Thoracic aorta (tissue), 2 donors: ENCODE measurements around the gene FBXL19. TPM values are rescaled to one million over a fixed set of nuclear protein-coding genes. Genes with fewer than 3 reads are reported as not detected.

Experiments
- ATAC-seq: fragments of 150-250 bp; one replicate; pipeline ENCODE4 v1.8.0; 2017; ENCODE audit warnings: low read depth; ENCODE audit not compliant: insufficient number of reproducible peaks, low FRiP score
- DNase-seq: peaks from one replicate; pipeline ENCODE4 v3.0.0-alpha.2; 2020; ENCODE audit warnings: low spot score
- H3K27ac ChIP-seq, 2 donors: fragments of 200-600 bp; sonication (generic); 1 replicate in 1 of 2; 2 replicates in 1 of 2; pipeline ENCODE4 v1.5.1; 2016; ENCODE audit warnings: mild to moderate bottlenecking in 2 of 2, moderate library complexity in 2 of 2
- H3K27me3 ChIP-seq: fragments of 200-600 bp; sonication (generic); replicated peaks from 2 replicates; pipeline ENCODE4 v1.6.0; 2016; ENCODE audit warnings: mild to moderate bottlenecking; ENCODE audit not compliant: insufficient read depth
- H3K36me3 ChIP-seq: fragments of 200-600 bp; sonication (generic); one replicate; pipeline ENCODE4 v1.5.1; 2016
- H3K4me1 ChIP-seq, 2 donors: fragments of 200-600 bp; sonication (generic); 1 replicate in 1 of 2; 2 replicates in 1 of 2; pipeline versions ENCODE4 v1.5.1 to v1.6.0; 2016; ENCODE audit warnings: low read depth in 2 of 2, mild to moderate bottlenecking in 1 of 2; ENCODE audit not compliant: control insufficient read depth in 1 of 2
- H3K4me3 ChIP-seq: fragments of 200-600 bp; sonication (generic); 2 replicates; pipeline ENCODE4 v1.5.1; 2016; ENCODE audit warnings: mild to moderate bottlenecking
- H3K9me3 ChIP-seq: fragments of 200-600 bp; sonication (generic); 2 replicates; pipeline ENCODE4 v1.5.1; 2016
- total RNA-seq, 2 donors: library from RNA; depleted of rRNA; stranded (reverse); fragments of >200 nt; gene quantifications; one replicate each; pipeline versions ENCODE4 v1.1.0 to v1.2.3, GENCODE V29; 2016
- TF ChIP-seq, protein P1 (sequence below): fragments of 200-600 bp; sonication (generic); IDR thresholded peaks from one replicate; pipeline ENCODE4 v1.5.1; 2019; ENCODE audit warnings: antibody characterized with exemption

The FBXL19 gene
- total RNA-seq, 2 donors from 2014 or later: 14.5 to 18.7 TPM

DNA sequence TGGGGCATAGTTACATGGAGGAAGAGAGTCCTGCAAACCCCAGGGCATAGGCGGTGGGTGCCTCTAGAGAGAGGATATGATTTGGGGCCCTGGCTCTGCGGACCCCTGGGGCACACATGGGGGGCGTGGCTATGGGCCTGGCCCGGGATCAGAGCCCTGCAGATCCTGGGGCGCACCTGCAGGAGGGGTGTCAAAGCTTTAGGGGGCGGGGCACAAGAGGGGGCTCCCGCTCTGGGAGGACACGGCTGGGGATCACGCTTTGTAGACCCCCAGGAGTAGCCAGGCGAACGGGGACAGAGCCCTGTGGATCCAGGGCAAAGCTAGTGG lies 30.0 kb upstream of the FBXL19 start:
- peaks cover 15% of the 10 kb centered on the region for H3K36me3 ChIP-seq
- ATAC-seq (no peak), DNase-seq (no peak)
- peaks cover 13 to 41% of the 10 kb centered on the region in 2 donors for H3K4me1 ChIP-seq
- no peaks in the 10 kb centered on the region for H3K9me3 ChIP-seq
- H3K27ac ChIP-seq: peak overlapping the region; percentile 90 to 100
- H3K27me3 ChIP-seq: no peaks in the 10 kb centered on the region
- TF ChIP-seq, protein P1, sequence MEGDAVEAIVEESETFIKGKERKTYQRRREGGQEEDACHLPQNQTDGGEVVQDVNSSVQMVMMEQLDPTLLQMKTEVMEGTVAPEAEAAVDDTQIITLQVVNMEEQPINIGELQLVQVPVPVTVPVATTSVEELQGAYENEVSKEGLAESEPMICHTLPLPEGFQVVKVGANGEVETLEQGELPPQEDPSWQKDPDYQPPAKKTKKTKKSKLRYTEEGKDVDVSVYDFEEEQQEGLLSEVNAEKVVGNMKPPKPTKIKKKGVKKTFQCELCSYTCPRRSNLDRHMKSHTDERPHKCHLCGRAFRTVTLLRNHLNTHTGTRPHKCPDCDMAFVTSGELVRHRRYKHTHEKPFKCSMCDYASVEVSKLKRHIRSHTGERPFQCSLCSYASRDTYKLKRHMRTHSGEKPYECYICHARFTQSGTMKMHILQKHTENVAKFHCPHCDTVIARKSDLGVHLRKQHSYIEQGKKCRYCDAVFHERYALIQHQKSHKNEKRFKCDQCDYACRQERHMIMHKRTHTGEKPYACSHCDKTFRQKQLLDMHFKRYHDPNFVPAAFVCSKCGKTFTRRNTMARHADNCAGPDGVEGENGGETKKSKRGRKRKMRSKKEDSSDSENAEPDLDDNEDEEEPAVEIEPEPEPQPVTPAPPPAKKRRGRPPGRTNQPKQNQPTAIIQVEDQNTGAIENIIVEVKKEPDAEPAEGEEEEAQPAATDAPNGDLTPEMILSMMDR: no peak
- H3K4me3 ChIP-seq: peak overlapping the region; percentile 93

- DNase-seq: peak; percentile 60
- no peaks in the 10 kb centered on the region for H3K9me3 ChIP-seq
- peak within 1 kb of the TSS; percentile 93 for H3K4me3 ChIP-seq
- peak within 1 kb of the TSS; percentile 96 to 100 for H3K27ac ChIP-seq
- TF ChIP-seq, protein P1: peak; percentile 32
- no peaks in the 10 kb centered on the region for H3K27me3 ChIP-seq
- ATAC-seq: peak; percentile 42
- peaks cover 13 to 41% of the 10 kb centered on the region in 2 donors for H3K4me1 ChIP-seq
- peaks cover 9% of the 10 kb centered on the region for H3K36me3 ChIP-seq
Measured at GRCh38 chr16:30893744-30894539, 29.4 kb upstream of the FBXL19 start, which contains the start of gene BCL7C. TSS of gene BCL7C (minus strand) at chr16:30894077. CDS start at chr16:30893944, 133 bp downstream.

GRCh38 chr16:30894540-30895368 lies 28.6 kb upstream of the FBXL19 start:
- ATAC-seq (no peak), DNase-seq (no peak)
- peaks cover 13 to 41% of the 10 kb centered on the region in 2 donors for H3K4me1 ChIP-seq
- H3K27ac ChIP-seq: peak overlapping the region; percentile 96 to 100
- H3K27me3 ChIP-seq: no peaks in the 10 kb centered on the region
- peaks cover 6% of the 10 kb centered on the region for H3K36me3 ChIP-seq
- no peaks in the 10 kb centered on the region for H3K9me3 ChIP-seq
- peak overlapping the region; percentile 93 for H3K4me3 ChIP-seq
- TF ChIP-seq, protein P1: no peak

GRCh38 chr16:30895627-30896260 lies 27.6 kb upstream of the FBXL19 start:
- peaks cover 13 to 41% of the 10 kb centered on the region in 2 donors for H3K4me1 ChIP-seq
- no peak for ATAC-seq
- TF ChIP-seq, protein P1: no peak

More at GRCh38 chr16:30895627-30896260, 27.6 kb upstream of the FBXL19 start:
- H3K4me3 ChIP-seq: peak overlapping the region; percentile 73
- no peaks in the 10 kb centered on the region for H3K27me3 ChIP-seq
- H3K27ac ChIP-seq: peak overlapping the region; percentile 96 to 100
- no peak for DNase-seq
- H3K9me3 ChIP-seq: no peaks in the 10 kb centered on the region
- H3K36me3 ChIP-seq: peaks cover 6% of the 10 kb centered on the region
